ENCODE results near the gene KRTAP5-2. TPM values are rescaled to one million over a fixed set of nuclear protein-coding genes. Genes with fewer than 3 reads are reported as not detected.

Gene KRTAP5-2
- total and polyA plus RNA-seq, 2 of the 8 experiments (the other 6 are each of a cell fraction or from before 2014, with no cell fraction given) = not detected

DNA sequence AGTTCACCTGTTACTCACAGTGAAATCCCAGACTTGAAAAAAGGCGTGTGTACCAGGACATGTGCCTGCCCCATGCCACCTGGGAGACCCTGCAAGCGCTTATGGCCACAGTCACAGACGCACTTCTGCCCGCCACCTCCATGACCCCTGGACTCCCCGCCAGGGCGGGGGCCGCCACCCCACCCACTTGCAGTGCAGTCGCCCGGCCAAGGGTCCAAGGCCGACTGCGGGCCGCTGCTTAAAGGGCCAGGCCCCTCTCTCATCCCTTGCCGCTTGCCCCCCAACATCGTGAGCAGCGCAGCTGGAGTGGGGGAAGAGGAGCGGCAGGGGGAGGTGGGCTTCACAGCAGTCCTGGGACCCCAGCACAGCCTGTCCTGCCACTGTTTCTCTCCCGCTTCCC lies 36.8 kb downstream of the KRTAP5-2 start:
- no peak overlapping the region for H2BK120ac ChIP-seq (replicated peaks; ENCODE audit: low read depth, low read length)
- peaks cover 8 to 46% (median 33%) of the 10 kb centered on the region in 4 experiments for H3K4me1 ChIP-seq (replicated peaks in 1 of 4; ENCODE audit: control insufficient read depth in 3 of 4, insufficient read depth in 4 of 4, low read length in 3 of 4)
- H2BK20ac ChIP-seq (ENCODE audit: low read length) = no peak overlapping the region
- no peak overlapping the region for H3K9ac ChIP-seq (replicated peaks in 1 of 4; ENCODE audit: extremely low read depth in 1 of 4, low read depth in 3 of 4, low read length in 3 of 4)
- CTCF ChIA-PET (ENCODE audit: partially characterized antibody) = interaction anchor here (0.9 to 9.6 kb wide), 4 partner anchors 12 to 15 kb away, joined by 4 to 140 read pairs (median 10); partner anchors contain the start of gene DUSP8
- 0 out of 2 replicates have a peak overlapping the region, but pooled peaks have one; percentile 13 for H2AK5ac ChIP-seq (ENCODE audit: low read depth, low read length)
- no peak overlapping the region for H3K56ac ChIP-seq (replicated peaks; ENCODE audit: insufficient read length, low read depth, low read length)
- no peak overlapping the region for H4K5ac ChIP-seq (ENCODE audit: insufficient read length, low read depth, low read length)
- peaks cover 0 to 21% of the 10 kb centered on the region in 2 experiments for H4K20me1 ChIP-seq (replicated peaks in 1 of 2; ENCODE audit: control insufficient read depth in 1 of 2, insufficient read depth in 2 of 2, low read length in 2 of 2)
- H3K23ac ChIP-seq (ENCODE audit: insufficient read length) = no peak overlapping the region
- H4K91ac ChIP-seq (replicated peaks; ENCODE audit: insufficient read length, low read length) = no peak overlapping the region
- no peak for DNase-seq (ENCODE audit: low read depth in 1 of 2, low spot score in 2 of 2)
- H3K18ac ChIP-seq (ENCODE audit: extremely low read depth, low read length) = no peak overlapping the region
- no peak for FAIRE-seq
- peaks cover 16 to 33% (median 25%) of the 10 kb centered on the region in 4 experiments for H3K27me3 ChIP-seq (replicated peaks in 1 of 4; ENCODE audit: control insufficient read depth in 3 of 4, extremely low read depth in 1 of 4, insufficient read depth in 3 of 4, low read length in 3 of 4)
- no peak overlapping the region for H4K8ac ChIP-seq (ENCODE audit: extremely low read depth, insufficient read depth, low read length)
- H2AFZ ChIP-seq (ENCODE audit: low read length) = no peak overlapping the region
- H2BK15ac ChIP-seq (ENCODE audit: low read length) = no peak overlapping the region
- no peak overlapping the region for H3K14ac ChIP-seq (ENCODE audit: insufficient read length)
- no peaks in the 10 kb centered on the region for H3K9me3 ChIP-seq (ENCODE audit: insufficient read depth in 2 of 2, low read depth in 1 of 2, low read length in 1 of 2)
- WGBS, 2 experiments (ENCODE audit: extremely low coverage in 1 of 2, insufficient coverage in 1 of 2, insufficient read length in 1 of 2, insufficient replicate concordance in 2 of 2, low coverage in 1 of 2, low lambda C conversion rate in 2 of 2, missing lambda C conversion rate in 1 of 2) = 93% methylated on average over 15 of the region's 17 CpGs; no CpG with 5 or more reads in 1 of the 2 experiments
- H3K27ac ChIP-seq (ENCODE audit: low read depth, low read length) = no peak overlapping the region
- no peaks in the 10 kb centered on the region for H3K79me2 ChIP-seq (ENCODE audit: control insufficient read depth in 1 of 2, insufficient read depth in 2 of 2, low read length in 2 of 2)
- no peak overlapping the region for H3K4me2 ChIP-seq (ENCODE audit: insufficient read depth in 1 of 2, low read depth in 2 of 2, low read length in 2 of 2)
- no peaks in the 10 kb centered on the region for H3K23me2 ChIP-seq (ENCODE audit: low read depth, low read length)
- H3K79me1 ChIP-seq (ENCODE audit: low read depth, low read length) = no peaks in the 10 kb centered on the region
- H3K4ac ChIP-seq (replicated peaks; ENCODE audit: insufficient read length, low read depth, low read length) = no peak overlapping the region
- no peak overlapping the region for H3K4me3 ChIP-seq (ENCODE audit: extremely low read depth in 1 of 4, insufficient read depth in 2 of 4, low read depth in 3 of 4, low read length in 4 of 4)
- H3K36me3 ChIP-seq (ENCODE audit: control insufficient read depth in 2 of 4, insufficient read depth in 4 of 4, low read length in 3 of 4) = no peaks in the 10 kb centered on the region; a peak in 1 of 8 replicates
- H2BK5ac ChIP-seq (ENCODE audit: low read depth, low read length) = no peak overlapping the region
- TF ChIP-seq TEAD4 (IDR thresholded peaks at IDR 0.05; ENCODE audit: low read depth, low read length) (no peak), SIN3A (conservative IDR thresholded peaks at IDR 0.05 in 1 of 2, IDR thresholded peaks at IDR 0.05 in 1 of 2; ENCODE audit: low read depth in 1 of 2, low read length in 2 of 2) (no peak), NANOG (IDR thresholded peaks at IDR 0.05; ENCODE audit: insufficient read depth, low read depth, low read length, poor library complexity, severe bottlenecking) (no peak)
- 0 out of 2 replicates have a peak overlapping the region, but pooled peaks have one; percentile 39 for H2BK12ac ChIP-seq (ENCODE audit: low read depth, low read length)
- POLR2A ChIA-PET (ENCODE audit: partially characterized antibody) = interaction anchor here (1.6 to 7.0 kb wide), 2 partner anchors 10 to 13 kb away, joined by 3 to 60 read pairs; no protein-coding TSS in a partner anchor

Measured in H1 (cell line).